Upper lobe of right lung (tissue), 1 donor: ENCODE results near the gene YIPF5. TPM values are rescaled to one million over a fixed set of nuclear protein-coding genes. Genes with fewer than 3 reads are reported as not detected.

Source experiments
- ATAC-seq: fragments of 200-7000 bp; cut with Tn5 transposase; one replicate; pipeline ENCODE4 v1.9.1; 2020; ENCODE audit warnings: mild to moderate bottlenecking, moderate library complexity
- DNase-seq: peaks from one replicate; pipeline ENCODE4 v3.0.0-alpha.2; 2020
- H3K27ac ChIP-seq: fragments of 200-600 bp; one replicate; pipeline ENCODE4 v1.8.0; 2022
- H3K27me3 ChIP-seq: fragments of 200-600 bp; one replicate; pipeline ENCODE4 v1.8.0; 2022; ENCODE audit warnings: mild to moderate bottlenecking
- H3K36me3 ChIP-seq: fragments of 200-600 bp; one replicate; pipeline ENCODE4 v1.8.0; 2022
- H3K4me1 ChIP-seq: fragments of 200-600 bp; one replicate; pipeline ENCODE4 v1.8.0; 2022
- H3K4me3 ChIP-seq: fragments of 200-600 bp; one replicate; pipeline ENCODE4 v1.8.0; 2022; ENCODE audit warnings: mild to moderate bottlenecking
- H3K9me3 ChIP-seq: fragments of 200-600 bp; one replicate; pipeline ENCODE4 v1.8.0; 2022
- intact Hi-C: fragments of 100-400 bp; cut with DNase I; formaldehyde crosslinking; loops from one replicate; pipeline ENCODE4 v1.11.0; 2022
- total RNA-seq: library from RNA; stranded (reverse); fragmentation: NEBNext Ultra II Directional; extraction: Animal tissue kit (Norgen Biotek cat#: 25700); gene quantifications from one replicate; pipeline ENCODE4 v1.2.1, GENCODE V29; 2021
- TF ChIP-seq, protein P1 (sequence below): fragments of 200-600 bp; IDR thresholded peaks from one replicate; pipeline ENCODE4 v1.8.0; 2022; ENCODE audit warnings: antibody characterized with exemption
- donor health status: DM: no; HTN: yes; CAD: no; lungs with severe emphysema.

Gene YIPF5
- total RNA-seq, 1 donor from 2014 or later = 47.6 TPM

DNA sequence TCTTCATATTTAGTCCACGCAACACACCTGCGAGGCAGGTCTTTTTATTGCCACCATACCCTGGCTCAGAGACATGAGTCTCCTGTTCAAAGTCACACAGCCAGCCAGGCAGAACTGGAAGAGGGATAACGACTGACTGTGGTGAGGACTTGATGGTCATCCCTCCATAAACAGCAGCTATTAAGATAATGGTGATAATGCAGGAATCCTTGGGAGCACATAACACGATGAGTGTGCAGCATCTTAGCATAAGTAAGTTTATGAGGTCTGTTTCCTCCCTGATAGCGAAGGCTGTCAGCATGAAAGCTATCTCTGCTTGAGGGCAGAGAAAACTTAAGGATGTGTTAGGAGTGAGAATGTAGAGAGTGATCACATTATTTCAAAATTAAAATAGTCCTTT is 31.1 kb upstream of the YIPF5 start:
- H3K9me3 ChIP-seq = no peaks in the 10 kb centered on the region
- TF ChIP-seq, protein P1, sequence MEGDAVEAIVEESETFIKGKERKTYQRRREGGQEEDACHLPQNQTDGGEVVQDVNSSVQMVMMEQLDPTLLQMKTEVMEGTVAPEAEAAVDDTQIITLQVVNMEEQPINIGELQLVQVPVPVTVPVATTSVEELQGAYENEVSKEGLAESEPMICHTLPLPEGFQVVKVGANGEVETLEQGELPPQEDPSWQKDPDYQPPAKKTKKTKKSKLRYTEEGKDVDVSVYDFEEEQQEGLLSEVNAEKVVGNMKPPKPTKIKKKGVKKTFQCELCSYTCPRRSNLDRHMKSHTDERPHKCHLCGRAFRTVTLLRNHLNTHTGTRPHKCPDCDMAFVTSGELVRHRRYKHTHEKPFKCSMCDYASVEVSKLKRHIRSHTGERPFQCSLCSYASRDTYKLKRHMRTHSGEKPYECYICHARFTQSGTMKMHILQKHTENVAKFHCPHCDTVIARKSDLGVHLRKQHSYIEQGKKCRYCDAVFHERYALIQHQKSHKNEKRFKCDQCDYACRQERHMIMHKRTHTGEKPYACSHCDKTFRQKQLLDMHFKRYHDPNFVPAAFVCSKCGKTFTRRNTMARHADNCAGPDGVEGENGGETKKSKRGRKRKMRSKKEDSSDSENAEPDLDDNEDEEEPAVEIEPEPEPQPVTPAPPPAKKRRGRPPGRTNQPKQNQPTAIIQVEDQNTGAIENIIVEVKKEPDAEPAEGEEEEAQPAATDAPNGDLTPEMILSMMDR = no peak
- ATAC-seq (no peak), DNase-seq (no peak)
- no peak overlapping the region for H3K27ac ChIP-seq
- intact Hi-C loops = no loop called here
- H3K4me3 ChIP-seq = no peak overlapping the region
- peaks cover 16% of the 10 kb centered on the region for H3K27me3 ChIP-seq
- H3K36me3 ChIP-seq = no peaks in the 10 kb centered on the region
- no peaks in the 10 kb centered on the region for H3K4me1 ChIP-seq

- DNase-seq = no peak
Observed at GRCh38 chr5:144198386-144198785, 27.9 kb upstream of the YIPF5 start.

DNA sequence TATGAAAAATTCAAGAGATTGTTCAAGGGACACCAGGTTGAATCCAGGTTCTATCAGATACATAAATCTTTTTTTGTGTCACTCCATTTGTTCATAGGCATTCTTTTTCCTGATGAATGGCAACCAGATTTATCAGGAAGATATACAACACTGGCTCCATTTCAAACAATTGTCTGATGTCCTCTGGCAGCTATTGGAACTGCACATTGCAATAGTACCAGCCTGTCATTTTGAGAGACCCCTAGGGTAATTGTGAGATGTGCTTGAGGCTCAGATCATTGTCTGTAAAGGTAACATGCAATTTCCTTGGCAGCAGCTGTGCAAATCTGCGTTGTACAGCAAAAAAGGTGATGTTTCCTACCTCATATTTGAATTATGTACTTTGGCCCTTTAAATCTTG is 26.2 kb upstream of the YIPF5 start:
- TF ChIP-seq, protein P1 = no peak
- ATAC-seq = no peak
- Histone ChIP-seq H3K36me3 (no peaks in the 10 kb centered on the region), H3K4me1 (no peaks in the 10 kb centered on the region), H3K27ac (no peak overlapping the region), H3K4me3 (no peak overlapping the region), H3K9me3 (no peaks in the 10 kb centered on the region), H3K27me3 (no peaks in the 10 kb centered on the region)
- intact Hi-C loops = no loop called here
- DNase-seq = no peak

More at GRCh38 chr5:144198386-144198785, 27.9 kb upstream of the YIPF5 start:
- Histone ChIP-seq H3K4me1 (no peaks in the 10 kb centered on the region), H3K27me3 (no peaks in the 10 kb centered on the region), H3K36me3 (no peaks in the 10 kb centered on the region), H3K27ac (no peak overlapping the region), H3K4me3 (no peak overlapping the region), H3K9me3 (no peaks in the 10 kb centered on the region)
- ATAC-seq = no peak
- intact Hi-C loops = no loop called here
- TF ChIP-seq, protein P1 = no peak

GRCh38 chr5:144195448-144195847 is 25.0 kb upstream of the YIPF5 start:
- Histone ChIP-seq H3K27ac (no peak overlapping the region), H3K4me3 (no peak overlapping the region), H3K9me3 (no peaks in the 10 kb centered on the region), H3K27me3 (no peaks in the 10 kb centered on the region), H3K36me3 (no peaks in the 10 kb centered on the region), H3K4me1 (no peaks in the 10 kb centered on the region)
- intact Hi-C loops = no loop called here
- DNase-seq (no peak), ATAC-seq (no peak)
- TF ChIP-seq, protein P1 = no peak

DNA sequence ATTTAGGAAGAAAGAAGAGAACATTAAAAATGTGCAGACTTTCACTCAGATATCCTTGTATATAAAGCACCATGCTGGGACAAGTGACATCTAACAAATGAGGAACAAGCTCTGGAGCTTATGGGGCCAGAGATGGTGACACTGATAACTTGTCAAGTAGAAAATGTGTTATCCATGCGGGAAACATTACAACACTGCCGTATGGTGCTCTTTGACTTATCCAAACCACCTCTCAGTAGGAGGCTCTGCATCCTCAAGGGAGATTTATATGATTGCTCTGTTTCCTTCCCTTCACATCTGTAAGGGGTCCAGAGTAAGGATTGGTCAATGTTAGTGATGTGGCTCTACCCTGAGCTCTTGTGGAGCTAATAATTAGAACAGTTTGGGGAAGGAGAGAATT is 23.7 kb upstream of the YIPF5 start:
- no peak for DNase-seq
- intact Hi-C loops = no loop called here
- H3K27me3 ChIP-seq = no peaks in the 10 kb centered on the region
- ATAC-seq = no peak
- no peak overlapping the region for H3K4me3 ChIP-seq
- no peaks in the 10 kb centered on the region for H3K9me3 ChIP-seq
- no peaks in the 10 kb centered on the region for H3K36me3 ChIP-seq
- no peak overlapping the region for H3K27ac ChIP-seq
- peaks cover 8% of the 10 kb centered on the region for H3K4me1 ChIP-seq
- TF ChIP-seq, protein P1 = no peak

- Histone ChIP-seq H3K9me3 (no peaks in the 10 kb centered on the region), H3K4me1 (peaks cover 16% of the 10 kb centered on the region), H3K36me3 (no peaks in the 10 kb centered on the region), H3K4me3 (no peak overlapping the region), H3K27me3 (no peaks in the 10 kb centered on the region), H3K27ac (no peak overlapping the region)
- TF ChIP-seq, protein P1 = no peak
- no peak for ATAC-seq
- intact Hi-C loops = no loop called here
- no peak for DNase-seq
Observed at GRCh38 chr5:144192661-144193060, 22.2 kb upstream of the YIPF5 start.
